Sigmoid colon (tissue), 4 donors: ENCODE measurements around the gene LHX1.

ENCODE experiments used
- EP300 ChIP-seq, 4 donors: sonication (generic); formaldehyde crosslinking; IDR thresholded peaks; one replicate each; pipeline ENCODE4 v1.6.1; 2017; ENCODE audit warnings: antibody characterized with exemption in 4 of 4
- POLR2AphosphoS5 ChIP-seq, 4 donors: sonication (generic); formaldehyde crosslinking; IDR thresholded peaks; one replicate each; pipeline ENCODE4 v1.6.1; 2017; ENCODE audit warnings: antibody characterized with exemption in 4 of 4
- TF ChIP-seq, protein P1 (sequence below), 4 experiments: fragments of 450-650 bp in 3 of 4; fragments of 200-600 bp in 1 of 4; IDR thresholded peaks; one replicate each; pipeline ENCODE4 v1.5.1; 2016 to 2019; ENCODE audit warnings: antibody characterized with exemption in 4 of 4, mild to moderate bottlenecking in 3 of 4, moderate library complexity in 2 of 4

DNA sequence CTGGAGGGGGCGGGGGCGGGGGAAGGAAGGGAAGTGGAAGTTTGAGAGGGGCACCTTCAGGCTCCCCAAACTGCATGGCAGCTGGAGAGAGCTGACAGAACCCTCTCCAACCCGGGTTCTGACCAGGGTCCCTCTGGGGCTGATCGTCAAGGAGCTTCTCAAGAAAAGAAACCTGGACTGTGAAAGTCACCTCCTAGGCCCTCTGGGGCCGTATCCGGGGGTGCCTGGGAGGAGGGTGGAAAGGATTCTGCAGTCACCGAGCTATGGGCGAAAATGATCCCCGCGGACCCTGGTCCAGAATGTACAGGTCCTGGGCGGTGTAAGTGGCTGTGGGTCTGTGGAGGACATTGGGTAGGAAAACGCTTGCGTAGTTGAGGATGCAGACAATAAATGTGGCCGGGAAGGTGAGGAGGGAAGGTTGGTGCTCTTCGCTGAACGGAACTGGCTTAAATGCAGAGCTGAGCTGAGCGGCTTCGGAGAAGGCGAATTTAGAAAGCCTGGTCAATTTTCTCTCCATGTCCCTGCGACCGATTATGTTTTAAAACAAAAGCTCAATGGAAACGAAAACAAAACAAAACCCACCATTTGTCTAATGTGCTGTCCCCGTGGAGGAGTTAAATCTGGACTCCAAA lies 3.6 kb upstream of the LHX1 start:
- TF ChIP-seq POLR2AphosphoS5 (IDR thresholded peaks at IDR 0.05), result peak in 2 of 4 donors; percentile 30 to 40
- TF ChIP-seq, protein P1, sequence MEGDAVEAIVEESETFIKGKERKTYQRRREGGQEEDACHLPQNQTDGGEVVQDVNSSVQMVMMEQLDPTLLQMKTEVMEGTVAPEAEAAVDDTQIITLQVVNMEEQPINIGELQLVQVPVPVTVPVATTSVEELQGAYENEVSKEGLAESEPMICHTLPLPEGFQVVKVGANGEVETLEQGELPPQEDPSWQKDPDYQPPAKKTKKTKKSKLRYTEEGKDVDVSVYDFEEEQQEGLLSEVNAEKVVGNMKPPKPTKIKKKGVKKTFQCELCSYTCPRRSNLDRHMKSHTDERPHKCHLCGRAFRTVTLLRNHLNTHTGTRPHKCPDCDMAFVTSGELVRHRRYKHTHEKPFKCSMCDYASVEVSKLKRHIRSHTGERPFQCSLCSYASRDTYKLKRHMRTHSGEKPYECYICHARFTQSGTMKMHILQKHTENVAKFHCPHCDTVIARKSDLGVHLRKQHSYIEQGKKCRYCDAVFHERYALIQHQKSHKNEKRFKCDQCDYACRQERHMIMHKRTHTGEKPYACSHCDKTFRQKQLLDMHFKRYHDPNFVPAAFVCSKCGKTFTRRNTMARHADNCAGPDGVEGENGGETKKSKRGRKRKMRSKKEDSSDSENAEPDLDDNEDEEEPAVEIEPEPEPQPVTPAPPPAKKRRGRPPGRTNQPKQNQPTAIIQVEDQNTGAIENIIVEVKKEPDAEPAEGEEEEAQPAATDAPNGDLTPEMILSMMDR (IDR thresholded peaks at IDR 0.05), result no peak
- TF ChIP-seq EP300 (IDR thresholded peaks at IDR 0.05), result no peak
